ENCODE measurements around the gene MRGPRF. TPM values are rescaled to one million over a fixed set of nuclear protein-coding genes. Genes with fewer than 3 reads are reported as not detected.
A peak's percentile ranks its signal among the peaks of the same experiment; 100 is the strongest.
"Not testable (repeated sequence)": the region's sequence is repeated elsewhere in the genome, so short reads cannot be mapped to it uniquely, and the experiment has no call there.

The MRGPRF gene
- total RNA-seq, 2 donors from 2014 or later = not detected

DNA sequence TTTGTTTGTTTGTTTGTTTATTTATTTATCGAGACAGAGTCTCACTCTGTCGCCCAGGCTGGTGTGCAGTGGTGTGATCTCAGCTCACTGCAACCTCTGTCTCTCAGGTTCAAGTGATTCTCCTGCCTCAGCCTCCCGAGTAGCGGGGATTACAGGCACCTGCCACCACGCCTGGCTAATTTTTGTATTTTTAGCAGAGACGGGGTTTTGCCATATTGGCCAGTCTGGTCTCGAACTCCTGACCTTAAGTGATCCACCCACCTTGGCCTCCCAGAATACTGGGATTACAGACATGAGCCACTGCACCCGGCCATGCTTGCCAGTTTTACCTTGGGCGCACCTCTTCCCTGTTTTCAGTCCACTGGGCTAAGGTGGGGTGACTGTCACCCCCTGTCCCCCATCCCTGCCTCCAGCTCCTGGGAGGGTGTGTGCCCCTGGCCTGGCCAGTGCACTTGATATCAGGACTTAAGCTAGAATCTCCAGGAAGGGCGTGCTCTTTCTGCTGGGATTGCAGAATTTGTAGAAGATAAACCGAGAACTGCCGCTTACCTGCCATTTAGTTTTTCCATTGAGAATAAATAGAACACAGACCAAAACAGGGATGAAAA, 13.2 kb downstream of the MRGPRF start:
- not testable (repeated sequence) for ATAC-seq; H3K27me3 Mint-ChIP-seq; DNase-seq (ENCODE audit: low spot score)

DNA sequence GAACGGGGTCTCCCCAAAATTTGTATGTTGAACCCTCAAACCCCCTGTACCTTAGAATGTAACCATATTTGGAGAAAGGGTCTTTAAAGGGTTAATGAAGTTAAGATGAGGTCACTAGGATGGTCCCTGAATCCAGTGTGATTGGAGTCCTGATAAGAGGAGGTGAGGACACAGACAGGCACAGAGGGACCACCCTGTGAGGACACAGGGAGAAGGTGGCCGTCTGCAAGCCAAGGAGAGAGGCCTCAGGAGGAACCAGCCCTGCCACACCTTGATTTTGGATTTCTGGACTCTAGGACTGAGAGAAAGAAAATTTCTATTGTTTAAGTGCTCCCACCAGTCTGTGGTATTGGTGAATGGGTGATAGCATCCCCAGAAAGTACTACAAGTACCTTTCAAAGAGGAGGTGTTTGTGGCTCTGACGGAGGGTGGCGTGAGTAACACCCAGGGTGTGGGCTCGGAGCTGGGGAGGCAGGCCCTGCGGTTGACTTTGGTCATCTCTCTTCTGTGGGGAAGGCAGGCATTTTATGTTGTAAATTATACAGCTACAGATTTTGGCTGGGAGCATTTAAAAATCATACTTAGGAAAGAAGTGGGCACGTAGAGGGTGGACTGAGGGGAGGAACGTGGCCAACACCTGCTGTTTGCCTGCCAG, 13.8 kb downstream of the MRGPRF start:
- H3K4me1 Mint-ChIP-seq (ENCODE audit: low read depth in 2 of 2) = peaks cover 16 to 18% of the 10 kb centered on the region in 2 donors

More for the DNA sequence above, 13.2 kb downstream of the MRGPRF start:
- not testable (repeated sequence) for H3K9me3 Mint-ChIP-seq, H3K27ac Mint-ChIP-seq, H3K36me3 Mint-ChIP-seq
- Mint-ChIP-seq H3K4me3 (peak overlapping the region; percentile 6), H3K4me1 (ENCODE audit: low read depth in 2 of 2) (peaks cover 16 to 18% of the 10 kb centered on the region in 2 donors)

DNA sequence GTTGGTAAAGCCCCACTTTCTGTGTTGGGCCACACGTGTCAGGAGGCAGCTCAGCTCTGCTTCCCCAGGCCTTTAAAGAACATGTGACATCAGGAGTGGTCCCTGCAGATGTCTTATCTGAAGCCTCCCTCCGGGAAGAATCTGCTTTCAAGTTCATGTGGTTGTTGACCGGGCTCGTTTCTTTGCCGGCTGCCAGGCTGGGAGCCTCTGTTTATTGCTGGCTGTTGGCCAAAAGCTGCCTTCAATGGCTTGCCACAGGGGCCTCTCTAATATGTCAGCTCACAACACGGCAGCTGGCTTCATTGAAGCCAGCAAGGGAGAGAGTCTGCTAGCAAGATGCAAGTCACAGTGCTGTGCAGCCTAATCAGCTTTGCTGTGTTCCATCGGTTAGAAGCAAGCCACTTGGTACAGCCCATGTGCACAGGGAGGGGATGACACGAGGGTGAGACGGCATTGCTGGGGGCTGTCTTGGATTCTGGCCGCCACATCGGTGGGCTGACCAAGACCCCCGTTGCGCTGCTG, 14.6 kb downstream of the MRGPRF start:
- DNase-seq (ENCODE audit: low spot score) = no peak
- no peaks in the 10 kb centered on the region for H3K9me3 Mint-ChIP-seq
- peaks cover 16 to 18% of the 10 kb centered on the region in 2 donors for H3K4me1 Mint-ChIP-seq (ENCODE audit: low read depth in 2 of 2)
- H3K27me3 Mint-ChIP-seq = no peaks in the 10 kb centered on the region
- peak overlapping the region; percentile 27 for H3K4me3 Mint-ChIP-seq
- no peak overlapping the region for H3K27ac Mint-ChIP-seq
- ATAC-seq = no peak
- H3K36me3 Mint-ChIP-seq = no peaks in the 10 kb centered on the region

More for the DNA sequence above, 13.8 kb downstream of the MRGPRF start:
- peak overlapping the region; percentile 6 for H3K4me3 Mint-ChIP-seq
- no peaks in the 10 kb centered on the region for H3K36me3 Mint-ChIP-seq
- DNase-seq (ENCODE audit: low spot score) (no peak), ATAC-seq (peak; percentile 71 to 86)
- no peaks in the 10 kb centered on the region for H3K9me3 Mint-ChIP-seq
- no peaks in the 10 kb centered on the region for H3K27me3 Mint-ChIP-seq
- H3K27ac Mint-ChIP-seq = no peak overlapping the region

DNA sequence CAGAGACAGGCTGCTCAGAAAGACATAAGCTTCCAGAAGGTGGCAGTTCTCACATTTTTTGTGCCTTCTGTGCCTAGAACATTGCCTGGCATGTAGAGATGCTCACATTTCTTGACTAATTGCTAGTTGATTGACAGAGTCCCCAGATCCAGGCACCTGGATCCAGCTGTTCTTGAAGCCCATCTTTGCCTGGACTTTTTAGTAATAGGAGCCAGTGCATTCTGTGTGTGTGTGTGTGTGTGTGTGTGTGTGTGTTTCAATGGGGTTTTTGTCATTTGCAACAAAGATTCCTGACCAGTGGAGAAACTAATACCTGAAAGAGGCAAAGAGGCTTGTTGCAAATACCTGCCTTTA, 15.1 kb downstream of the MRGPRF start:
- Mint-ChIP-seq H3K27me3 (peaks cover 0 to under 1% of the 10 kb centered on the region in 2 donors), H3K36me3 (no peaks in the 10 kb centered on the region), H3K4me3 (peak overlapping the region; percentile 27), H3K4me1 (ENCODE audit: low read depth in 2 of 2) (peaks cover 16 to 18% of the 10 kb centered on the region in 2 donors), H3K9me3 (no peaks in the 10 kb centered on the region), H3K27ac (no peak overlapping the region)
- ATAC-seq (no peak), DNase-seq (ENCODE audit: low spot score) (no peak)

DNA sequence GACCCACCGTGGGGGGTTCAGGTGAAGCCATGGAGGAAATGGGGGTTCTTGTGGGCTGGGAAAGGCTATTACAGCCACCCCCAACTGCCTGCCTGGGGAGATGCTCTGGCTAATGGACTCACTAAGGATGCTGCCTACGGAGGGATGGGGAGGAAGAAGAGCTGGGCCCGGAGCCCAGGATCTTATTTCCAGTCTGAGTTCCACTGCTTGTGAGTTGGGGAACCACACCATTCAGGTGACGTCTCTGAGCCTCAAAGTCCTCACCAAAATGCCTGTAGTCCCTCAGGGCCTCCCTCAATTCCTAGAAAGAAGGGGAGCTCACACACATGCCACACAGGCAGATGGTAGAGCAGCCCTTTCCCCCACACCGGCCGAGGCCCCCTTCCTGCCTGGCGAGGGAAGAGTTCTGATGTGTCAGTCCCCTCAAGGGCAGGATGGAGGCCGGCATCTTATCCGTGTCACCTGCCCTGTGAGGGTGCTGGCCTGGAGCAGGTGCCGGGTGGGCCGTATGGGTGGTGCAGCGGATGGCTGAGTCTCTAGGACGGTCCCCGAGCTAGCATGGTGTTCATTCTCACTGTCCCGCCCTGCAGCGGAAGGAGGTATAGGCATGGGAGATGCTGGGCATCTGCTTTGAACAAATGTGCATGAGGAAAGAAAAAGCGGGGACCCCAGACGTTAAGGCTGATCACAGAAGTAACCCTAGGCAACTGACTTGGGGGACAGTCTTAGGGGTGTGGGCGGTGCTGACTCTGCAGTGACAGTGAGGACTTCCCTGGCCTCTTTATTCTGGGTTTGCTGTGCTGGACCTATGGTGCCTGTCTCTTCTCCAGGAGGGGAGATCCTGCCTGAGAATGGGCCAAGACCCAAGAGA, 15.7 kb downstream of the MRGPRF start:
- DNase-seq (ENCODE audit: low spot score) = no peak
- H3K36me3 Mint-ChIP-seq = no peaks in the 10 kb centered on the region

DNA sequence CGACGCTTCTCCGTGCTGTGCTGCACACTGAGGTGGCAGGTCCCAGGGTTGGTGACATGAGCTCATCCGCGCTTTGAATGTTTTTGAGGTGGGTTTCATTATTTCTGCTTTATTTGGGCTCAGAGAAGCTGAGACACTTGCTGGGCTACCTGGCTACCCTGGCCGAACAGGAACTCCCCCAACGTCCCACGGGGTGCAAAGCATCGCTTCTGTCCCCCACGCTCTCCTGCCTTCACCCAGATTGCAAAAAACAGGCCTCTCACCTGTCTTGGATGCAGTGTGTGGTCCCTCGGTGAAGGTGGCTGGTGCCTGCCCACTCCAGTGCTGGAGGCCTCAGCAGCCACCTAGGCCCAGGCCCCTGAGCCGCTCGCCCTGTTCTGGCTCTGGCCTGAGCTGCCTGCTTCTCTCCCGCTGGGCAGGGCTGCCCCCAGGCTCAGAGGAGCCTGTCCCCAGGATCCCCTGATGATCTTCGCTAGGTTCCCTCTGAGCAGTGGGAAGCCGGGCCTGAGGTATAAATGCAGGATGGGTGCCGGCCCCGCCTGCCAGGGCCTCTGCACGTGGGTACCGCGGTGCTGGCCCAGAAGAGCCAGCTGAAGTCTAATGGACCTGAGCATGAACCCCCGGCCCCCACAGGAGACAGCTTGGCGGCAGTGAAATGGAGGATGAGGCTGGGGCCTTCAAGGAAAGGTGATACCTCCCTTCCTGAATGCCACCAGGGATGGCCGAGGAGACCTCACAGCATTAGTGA, 16.5 kb downstream of the MRGPRF start:
- H3K27ac Mint-ChIP-seq = no peak overlapping the region
- ATAC-seq = no peak
- peaks cover 16 to 18% of the 10 kb centered on the region in 2 donors for H3K4me1 Mint-ChIP-seq (ENCODE audit: low read depth in 2 of 2)
- H3K27me3 Mint-ChIP-seq = peaks cover 0 to 10% of the 10 kb centered on the region in 2 donors
- no peak overlapping the region for H3K4me3 Mint-ChIP-seq
- no peak for DNase-seq (ENCODE audit: low spot score)
- no peaks in the 10 kb centered on the region for H3K9me3 Mint-ChIP-seq
- H3K36me3 Mint-ChIP-seq = no peaks in the 10 kb centered on the region

More for the DNA sequence above, 15.7 kb downstream of the MRGPRF start:
- Mint-ChIP-seq H3K27ac (no peak overlapping the region), H3K4me3 (no peak overlapping the region), H3K9me3 (no peaks in the 10 kb centered on the region), H3K27me3 (peaks cover 0 to 4% of the 10 kb centered on the region in 2 donors), H3K4me1 (ENCODE audit: low read depth in 2 of 2) (peaks cover 16 to 18% of the 10 kb centered on the region in 2 donors)
- ATAC-seq = no peak

DNA sequence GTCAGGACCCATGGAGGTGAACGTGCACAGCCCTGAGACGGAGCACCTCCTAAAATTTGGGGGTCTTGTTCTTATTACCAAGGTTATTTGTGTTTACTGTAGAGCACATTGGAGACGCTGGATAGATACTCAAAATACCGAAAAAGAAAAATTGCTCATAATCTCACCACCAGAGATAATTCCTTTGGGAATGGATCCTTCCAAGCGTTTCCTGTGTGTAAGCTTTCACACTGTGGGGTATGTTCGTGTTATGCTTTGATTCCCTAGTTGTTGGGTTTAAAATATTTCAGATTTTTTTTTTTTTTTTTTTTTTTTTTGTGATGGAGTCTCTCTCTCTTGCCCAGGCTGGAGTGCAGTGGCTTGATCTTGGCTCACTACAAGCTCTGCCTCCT, 18.2 kb downstream of the MRGPRF start:
- Mint-ChIP-seq H3K27me3 (peaks cover 0 to 12% of the 10 kb centered on the region in 2 donors), H3K4me1 (ENCODE audit: low read depth in 2 of 2) (peaks cover 16 to 18% of the 10 kb centered on the region in 2 donors), H3K4me3 (no peak overlapping the region), H3K27ac (no peak overlapping the region), H3K9me3 (no peaks in the 10 kb centered on the region), H3K36me3 (no peaks in the 10 kb centered on the region)
- ATAC-seq (no peak), DNase-seq (ENCODE audit: low spot score) (no peak)

DNA sequence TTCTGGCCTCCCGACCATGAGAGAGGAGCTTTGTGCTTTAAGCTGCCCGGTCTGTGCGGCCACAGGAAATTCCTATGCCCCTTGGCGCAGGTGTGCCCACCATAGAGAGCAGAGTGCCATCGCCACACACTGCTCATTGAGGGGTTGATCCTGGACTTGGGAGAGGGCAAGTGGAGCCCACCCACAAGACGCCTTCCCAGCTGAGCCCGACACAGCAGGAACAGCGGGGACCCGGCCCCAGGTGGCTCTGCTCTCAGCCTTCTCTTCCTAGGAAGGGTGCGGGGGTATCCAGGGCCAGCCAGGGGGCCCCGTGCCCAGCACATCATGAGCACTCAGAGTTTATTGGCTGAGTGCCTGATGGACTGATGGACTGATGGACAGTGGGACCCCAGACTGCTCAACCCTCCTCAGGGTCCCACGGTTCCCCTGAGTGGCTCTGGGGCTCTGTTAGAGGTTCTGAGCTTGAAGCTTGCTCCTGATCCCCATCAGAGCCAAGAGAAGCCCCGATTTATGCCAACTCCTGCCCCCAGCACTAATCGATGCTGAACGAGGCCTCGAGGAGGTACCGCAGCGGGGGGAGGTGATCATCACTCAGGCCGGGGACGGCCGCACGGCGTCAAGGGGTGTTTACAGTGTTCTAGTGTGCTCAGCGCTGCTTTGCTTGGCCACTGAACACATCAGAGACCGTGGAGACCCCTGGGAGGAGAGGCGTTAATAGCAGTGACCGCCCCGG, 18.7 kb downstream of the MRGPRF start:
- DNase-seq (ENCODE audit: low spot score) (no peak), ATAC-seq (no peak)
- no peak overlapping the region for H3K4me3 Mint-ChIP-seq
- no peaks in the 10 kb centered on the region for H3K9me3 Mint-ChIP-seq
- no peaks in the 10 kb centered on the region for H3K36me3 Mint-ChIP-seq
- peaks cover 13 to 15% of the 10 kb centered on the region in 2 donors for H3K4me1 Mint-ChIP-seq (ENCODE audit: low read depth in 2 of 2)
- H3K27me3 Mint-ChIP-seq = peaks cover 0 to 15% of the 10 kb centered on the region in 2 donors
- H3K27ac Mint-ChIP-seq = no peak overlapping the region

DNA sequence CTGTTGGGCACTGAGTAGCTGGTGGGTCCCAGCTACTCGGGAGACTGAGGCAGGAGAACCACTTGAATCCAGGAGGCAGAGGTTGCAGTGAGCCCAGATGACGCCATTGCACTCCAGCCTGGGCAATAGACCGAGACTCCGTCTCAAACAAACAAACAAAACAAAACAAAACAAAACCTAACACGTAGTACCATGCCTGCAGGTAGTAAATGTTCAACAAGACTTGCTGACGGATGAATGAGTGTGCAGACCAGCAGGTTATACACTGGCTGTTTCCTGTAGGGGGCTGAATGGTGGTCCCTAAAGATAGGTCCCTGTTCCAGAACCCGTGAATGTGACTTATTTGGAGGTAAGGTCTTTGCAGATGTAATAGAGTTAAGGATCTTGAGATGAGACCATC, 19.5 kb downstream of the MRGPRF start:
- peaks cover 5 to 9% of the 10 kb centered on the region in 2 donors for H3K4me1 Mint-ChIP-seq (ENCODE audit: low read depth in 2 of 2)
- H3K36me3 Mint-ChIP-seq = no peaks in the 10 kb centered on the region
- DNase-seq (ENCODE audit: low spot score) (no peak), ATAC-seq (no peak)
- no peak overlapping the region for H3K4me3 Mint-ChIP-seq
- no peak overlapping the region for H3K27ac Mint-ChIP-seq
- no peaks in the 10 kb centered on the region for H3K9me3 Mint-ChIP-seq
- peaks cover 0 to 15% of the 10 kb centered on the region in 2 donors for H3K27me3 Mint-ChIP-seq

DNA sequence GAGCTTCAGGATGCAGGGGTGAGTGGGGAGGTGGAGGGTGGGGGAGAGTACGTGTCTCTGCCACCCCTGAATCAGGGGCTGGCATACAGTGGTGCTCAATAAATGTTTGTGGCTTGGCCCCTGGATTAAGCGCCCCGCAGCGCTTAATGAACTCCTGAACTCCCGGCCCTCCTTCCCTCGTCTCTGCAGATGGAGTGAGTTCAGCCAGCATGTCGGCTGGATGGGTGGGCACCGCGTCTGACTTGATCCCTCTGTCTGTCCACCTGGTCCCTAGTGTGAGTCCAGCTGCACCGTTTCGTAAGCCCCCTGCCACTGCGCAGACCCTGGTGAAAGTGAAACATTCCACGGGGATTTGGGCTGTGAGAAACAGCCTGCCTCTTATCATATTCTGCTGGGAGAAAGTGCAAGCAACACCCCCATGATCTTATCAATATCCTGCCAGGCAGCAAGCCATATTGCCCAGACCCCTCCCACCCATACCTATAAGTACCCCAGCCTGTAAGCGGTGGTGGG, 20.2 kb downstream of the MRGPRF start:
- Mint-ChIP-seq H3K27me3 (peaks cover 0 to 15% of the 10 kb centered on the region in 2 donors), H3K4me3 (no peak overlapping the region), H3K27ac (no peak overlapping the region), H3K36me3 (no peaks in the 10 kb centered on the region), H3K9me3 (no peaks in the 10 kb centered on the region), H3K4me1 (ENCODE audit: low read depth in 2 of 2) (peaks cover 0 to 2% of the 10 kb centered on the region in 2 donors)
- DNase-seq (ENCODE audit: low spot score) = no peak
- no peak for ATAC-seq

DNA sequence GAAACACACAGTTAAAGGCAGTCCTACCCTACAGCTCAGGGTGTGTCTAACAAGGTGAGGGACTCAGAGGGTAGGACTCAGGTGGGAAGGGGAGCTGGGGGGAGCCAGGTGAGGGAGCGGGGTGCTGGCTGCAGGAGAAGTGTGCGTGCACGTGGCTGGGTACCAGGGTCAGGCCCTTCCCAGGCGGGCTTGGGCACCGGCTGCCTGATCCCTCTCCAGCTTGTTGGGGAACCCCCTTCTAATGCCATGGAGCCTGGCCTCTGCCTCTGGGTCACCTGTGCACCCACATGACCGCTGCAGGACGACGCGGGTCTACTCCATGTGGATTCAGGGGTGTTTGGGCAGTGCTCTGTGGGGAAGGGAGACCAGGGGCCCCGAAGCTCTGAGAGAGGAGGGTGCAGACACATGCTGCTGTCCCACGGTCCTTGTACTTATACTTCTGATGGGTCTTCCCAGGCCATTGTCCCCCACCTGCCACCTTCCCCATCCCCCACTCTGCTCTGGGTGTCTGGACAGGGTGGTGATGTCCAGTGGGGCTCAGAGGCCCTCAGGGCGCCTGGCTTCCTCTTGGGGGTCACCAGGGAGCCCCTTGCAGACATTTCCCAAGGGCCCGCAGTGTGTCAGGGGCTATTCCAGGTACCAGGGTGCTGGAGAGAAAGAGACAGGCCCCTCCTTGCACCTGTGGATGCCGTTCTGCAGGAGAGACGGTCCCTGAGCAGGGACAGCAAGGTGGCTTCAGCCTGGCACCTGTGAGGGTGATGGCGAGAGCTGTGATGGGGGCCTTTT, 21.9 kb downstream of the MRGPRF start:
- Mint-ChIP-seq H3K27me3 (peaks cover 15 to 20% of the 10 kb centered on the region in 2 donors), H3K4me3 (no peak overlapping the region), H3K27ac (no peak overlapping the region), H3K36me3 (peaks cover 12% of the 10 kb centered on the region), H3K9me3 (no peaks in the 10 kb centered on the region), H3K4me1 (ENCODE audit: low read depth in 2 of 2) (no peaks in the 10 kb centered on the region)
- DNase-seq (ENCODE audit: low spot score) (no peak), ATAC-seq (no peak)

Measured in natural killer cell treated with Interleukin-12 subunit alpha and Interleukin-12 subunit beta and Interleukin-15 and Interleukin-18, amount 100 ng/mL, for 72 hours (primary cell).